Retinal pigment epithelial cell (primary cell): ENCODE results near the gene SREBF1.

Experiments used
- DNase-seq: peaks from one replicate; pipeline ENCODE4 v3.0.0-alpha.2; 2010; ENCODE audit warnings: low read depth
- H3K4me3 ChIP-seq: 2 replicates; pipeline ENCODE4 v1.5.1; 2011; ENCODE audit warnings: mild to moderate bottlenecking, low read length, control low read depth, moderate library complexity
- CTCF ChIP-seq: conservative IDR thresholded peaks from 2 replicates; pipeline ENCODE4 v1.5.1; 2011; ENCODE audit warnings: low read depth, low read length, control low read depth, inconsistent platforms

The SREBF1 gene

GRCh38 chr17:17877529-17878358, 41.0 kb upstream of the SREBF1 start:
- peak; percentile 80 for DNase-seq
- H3K4me3 ChIP-seq: no peak overlapping the region
- TF ChIP-seq CTCF: peak; percentile 26

GRCh38 chr17:17876959-17877528, 40.3 kb upstream of the SREBF1 start:
- no peak for TF ChIP-seq CTCF
- no peak for DNase-seq
- H3K4me3 ChIP-seq: no peak overlapping the region

- DNase-seq: no peak
- TF ChIP-seq CTCF: no peak
Observed at GRCh38 chr17:17874478-17874877, 37.7 kb upstream of the SREBF1 start.

GRCh38 chr17:17873450-17873991, 36.7 kb upstream of the SREBF1 start:
- TF ChIP-seq CTCF: no peak
- no peak for DNase-seq
- H3K4me3 ChIP-seq: no peak overlapping the region

More at GRCh38 chr17:17874478-17874877, 37.7 kb upstream of the SREBF1 start:
- H3K4me3 ChIP-seq: no peak overlapping the region

- TF ChIP-seq CTCF: no peak
- no peak overlapping the region for H3K4me3 ChIP-seq
- no peak for DNase-seq
Observed at GRCh38 chr17:17872547-17873345, 36.0 kb upstream of the SREBF1 start.

- no peak for DNase-seq
- no peak overlapping the region for H3K4me3 ChIP-seq
- TF ChIP-seq CTCF: no peak
Observed at GRCh38 chr17:17871913-17872312, 35.1 kb upstream of the SREBF1 start.
